ENCODE measurements around the gene RBM5. TPM values are rescaled to one million over a fixed set of nuclear protein-coding genes. Genes with fewer than 3 reads are reported as not detected.

RBM5 gene
- total RNA-seq, 1 experiment from 2014 or later: 89.1 TPM

DNA sequence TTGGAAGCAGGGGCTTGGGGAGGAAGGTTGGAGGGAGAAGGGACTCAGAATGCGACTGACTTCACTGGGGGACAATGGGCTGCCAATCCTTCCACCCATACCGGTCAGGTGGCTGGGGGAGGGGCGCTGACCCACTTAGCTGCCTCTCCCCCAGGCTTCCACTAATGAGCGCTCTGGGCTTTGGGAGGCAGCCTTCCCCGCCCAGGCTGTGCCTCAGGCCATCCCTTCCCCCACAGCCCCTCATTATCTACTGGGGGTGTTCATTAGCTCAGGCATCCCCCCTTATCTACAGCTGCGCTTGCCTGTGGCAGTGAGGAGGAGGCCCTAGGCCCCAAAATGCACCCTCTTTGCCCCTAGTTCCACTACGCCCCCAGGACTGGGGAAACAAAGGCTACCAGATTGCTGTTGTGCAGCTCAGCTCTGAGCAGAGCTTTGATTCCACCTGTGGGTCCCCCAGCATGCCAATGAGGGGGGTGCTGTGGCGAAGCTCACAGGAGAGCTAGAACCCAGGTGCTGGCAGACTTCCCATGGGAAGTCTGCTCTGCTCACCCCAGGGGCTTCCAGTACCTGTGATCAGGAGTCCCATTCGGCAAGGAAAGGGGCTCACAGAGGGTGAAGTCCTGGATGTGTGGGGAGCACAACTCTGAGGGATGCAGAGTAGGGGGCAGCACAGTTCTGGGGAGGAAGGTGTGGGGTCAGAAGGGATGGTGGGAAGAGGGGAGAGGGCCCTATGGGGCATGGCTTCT is 37.0 kb downstream of the RBM5 start:
- H3K79me2 ChIP-seq (ENCODE audit: insufficient read depth, low read length): no peaks in the 10 kb centered on the region
- no peaks in the 10 kb centered on the region for H4K20me1 ChIP-seq (ENCODE audit: insufficient read depth)
- intact Hi-C loops (cut with micrococcal nuclease): no loop called here
- ChIA-PET RAD21 (ENCODE audit: low non-redundant PET in 1 of 2, low total read pairs in 2 of 2, uncharacterized antibody in 2 of 2, unreplicated experiment in 2 of 2) (no interaction called here), POLR2A (no interaction called here), CTCF (no interaction called here)
- H3K9me2 ChIP-seq (ENCODE audit: insufficient read depth): no peaks in the 10 kb centered on the region
- H3K4me2 ChIP-seq (ENCODE audit: low read length): no peak overlapping the region
- peaks cover 0 to under 1% of the 10 kb centered on the region in 2 experiments; a peak in 1 of 4 replicates for H3K36me3 ChIP-seq (ENCODE audit: control insufficient read depth in 1 of 2, insufficient read depth in 2 of 2, low read length in 2 of 2)
- H3K9ac ChIP-seq (ENCODE audit: low read length): no peak overlapping the region
- H3K4me3 ChIP-seq (replicated peaks in 1 of 2; ENCODE audit: low read depth in 1 of 2, low read length in 2 of 2): no peak overlapping the region
- H3K4me1 ChIP-seq (ENCODE audit: control insufficient read depth in 1 of 2, insufficient read depth in 2 of 2, low read length in 2 of 2): no peaks in the 10 kb centered on the region
- DNase-seq (ENCODE audit: low read depth, low spot score) (no peak), ATAC-seq (no peak)
- no peak overlapping the region for H2AFZ ChIP-seq (ENCODE audit: low read depth, low read length, poor library complexity, severe bottlenecking)
- H3K9me3 ChIP-seq (ENCODE audit: control insufficient read depth in 1 of 2, insufficient read depth in 1 of 2, low read depth in 1 of 2, low read length in 2 of 2): no peaks in the 10 kb centered on the region
- no peak for TF ChIP-seq ZNF274 (IDR thresholded peaks at IDR 0.05; ENCODE audit: low read depth, low read length)
- TF ChIP-seq SIN3A (IDR thresholded peaks at IDR 0.05; ENCODE audit: low read depth): no peak
- no peak for TF ChIP-seq RAD21 (IDR thresholded peaks at IDR 0.05; ENCODE audit: low read depth)
- TF ChIP-seq, protein P1, sequence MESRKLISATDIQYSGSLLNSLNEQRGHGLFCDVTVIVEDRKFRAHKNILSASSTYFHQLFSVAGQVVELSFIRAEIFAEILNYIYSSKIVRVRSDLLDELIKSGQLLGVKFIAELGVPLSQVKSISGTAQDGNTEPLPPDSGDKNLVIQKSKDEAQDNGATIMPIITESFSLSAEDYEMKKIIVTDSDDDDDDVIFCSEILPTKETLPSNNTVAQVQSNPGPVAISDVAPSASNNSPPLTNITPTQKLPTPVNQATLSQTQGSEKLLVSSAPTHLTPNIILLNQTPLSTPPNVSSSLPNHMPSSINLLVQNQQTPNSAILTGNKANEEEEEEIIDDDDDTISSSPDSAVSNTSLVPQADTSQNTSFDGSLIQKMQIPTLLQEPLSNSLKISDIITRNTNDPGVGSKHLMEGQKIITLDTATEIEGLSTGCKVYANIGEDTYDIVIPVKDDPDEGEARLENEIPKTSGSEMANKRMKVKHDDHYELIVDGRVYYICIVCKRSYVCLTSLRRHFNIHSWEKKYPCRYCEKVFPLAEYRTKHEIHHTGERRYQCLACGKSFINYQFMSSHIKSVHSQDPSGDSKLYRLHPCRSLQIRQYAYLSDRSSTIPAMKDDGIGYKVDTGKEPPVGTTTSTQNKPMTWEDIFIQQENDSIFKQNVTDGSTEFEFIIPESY (IDR thresholded peaks at IDR 0.05; ENCODE audit: extremely low read depth, insufficient replicate concordance, low read length): no peak
- H3K27ac ChIP-seq (ENCODE audit: low read depth, low read length): no peak overlapping the region
- H3K27me3 ChIP-seq (ENCODE audit: insufficient read depth, low read length): no peaks in the 10 kb centered on the region
- no TSS peak for BruUV-seq (replicated peaks)
